ENCODE measurements around the gene PIEZO1. TPM values are rescaled to one million over a fixed set of nuclear protein-coding genes. Genes with fewer than 3 reads are reported as not detected.

Gene PIEZO1
- total and polyA plus RNA-seq, 2 donors (not counting 1 experiment from before 2014, with no cell fraction given), result 108 to 331 TPM

- Histone ChIP-seq H2AFZ (ENCODE audit: insufficient read depth, low read depth, low read length, poor library complexity, severe bottlenecking) (no peak overlapping the region), H4K20me1 (ENCODE audit: control insufficient read depth, insufficient read depth, low read length, poor library complexity, severe bottlenecking) (peaks cover 58% of the 10 kb centered on the region), H3K4me1 (ENCODE audit: control insufficient read depth in 2 of 2, insufficient read depth in 2 of 2, low read length in 2 of 2) (peaks cover 34 to 52% of the 10 kb centered on the region in 2 donors), H3K4me3 (ENCODE audit: control extremely low read depth in 1 of 5, extremely low read depth in 1 of 5, insufficient read depth in 1 of 5, low read depth in 2 of 5, low read length in 4 of 5) (peak overlapping the region in 4 of 5 experiments; percentile 9 to 46 (median 38)), H3K36me3 (replicated peaks in 1 of 2; ENCODE audit: control extremely low read depth in 1 of 2, control insufficient read depth in 1 of 2, extremely low read depth in 1 of 2, insufficient read depth in 2 of 2, low read length in 1 of 2) (peaks cover 0 to 34% of the 10 kb centered on the region in 2 experiments), H3K4me2 (replicated peaks; ENCODE audit: low read depth, low read length, poor library complexity, severe bottlenecking) (peak overlapping the region; percentile 91), H3K79me2 (ENCODE audit: control insufficient read depth, insufficient read depth, low read length) (peaks cover 44% of the 10 kb centered on the region), H3K9me3 (ENCODE audit: control extremely low read depth in 1 of 3, control insufficient read depth in 2 of 3, insufficient read depth in 1 of 3, low read length in 2 of 3) (no peaks in the 10 kb centered on the region), H3K9ac (ENCODE audit: low read length) (peak overlapping the region; percentile 53), H3K27ac (ENCODE audit: low read length in 2 of 2) (peak overlapping the region; percentile 27 to 91), H3K27me3 (replicated peaks in 1 of 4; ENCODE audit: control extremely low read depth in 1 of 4, control insufficient read depth in 3 of 4, insufficient read depth in 4 of 4, low read length in 3 of 4) (no peaks in the 10 kb centered on the region)
- ChIA-PET POLR2A (interaction anchor here (0.6 to 2.2 kb wide), 10 partner anchors 11 to 804 kb away, joined by 3 to 14 read pairs (median 4); partner anchors contain the start of genes CYBA and MVD), CTCF (interaction anchor here (0.7 to 3.4 kb wide), 13 partner anchors 10 to 434 kb away, joined by 3 to 14 read pairs (median 4); no protein-coding TSS in a partner anchor)
- 49% methylated on average over 31 of the region's 31 CpGs for WGBS (ENCODE audit: insufficient coverage)
- no peaks in the 10 kb centered on the region for H3K9me3 Mint-ChIP-seq (ENCODE audit: insufficient read depth)
- DNase-seq (peak; percentile 74), ATAC-seq (ENCODE audit: low read depth) (peak; percentile 24)
- H3K4me1 Mint-ChIP-seq, result peaks cover 43% of the 10 kb centered on the region
- intact Hi-C loops (cut with micrococcal nuclease), result loop anchor here (1.0 to 10.0 kb wide), 3 partner anchors 25 to 884 kb away; partner anchors contain the start of genes CTU2, CYBA, RNF166 and RPL13
- peak overlapping the region; percentile 97 for H3K27ac Mint-ChIP-seq
- TF ChIP-seq EZH2 (IDR thresholded peaks at IDR 0.05; ENCODE audit: borderline replicate concordance, insufficient read depth, low read depth, low read length, poor library complexity, severe bottlenecking) (no peak), CTCF (IDR thresholded peaks at IDR 0.05) (peak; percentile 62)
- peak overlapping the region; percentile 87 for H3K4me3 Mint-ChIP-seq
- H3K27me3 Mint-ChIP-seq, result no peaks in the 10 kb centered on the region
These were observed 103.8 kb downstream of the PIEZO1 start for GRCh38 chr16:88681084-88681680.

All from B cell (primary cell).